CD14-positive monocyte (primary cell): Measurements from ENCODE around the gene WWC2. TPM values are rescaled to one million over a fixed set of nuclear protein-coding genes. Genes with fewer than 3 reads are reported as not detected.

Experiments used
- DNase-seq, 3 donors: peaks; one replicate each; pipeline ENCODE4 v3.0.0-alpha.2; 2011 to 2022
- H2AFZ ChIP-seq: 2 replicates; pipeline ENCODE4 v1.6.0; 2012; ENCODE audit warnings: mild to moderate bottlenecking, low read depth, low read length, inconsistent platforms; ENCODE audit not compliant: insufficient read depth, poor library complexity, severe bottlenecking
- H3K27ac ChIP-seq, 2 donors: 1 replicate in 1 of 2; 2 replicates in 1 of 2; pipeline ENCODE4 v1.5.1; 2012 to 2013; ENCODE audit warnings: low read length in 2 of 2, control low read depth in 1 of 2, inconsistent platforms in 1 of 2, low read depth in 1 of 2, mild to moderate bottlenecking in 1 of 2
- H3K27me3 ChIP-seq, 2 donors: one replicate each; pipeline versions ENCODE4 v1.6.0 to v1.6.1; 2011 to 2013; ENCODE audit warnings: low read length in 2 of 2; ENCODE audit not compliant: control insufficient read depth in 2 of 2, insufficient read depth in 2 of 2
- H3K36me3 ChIP-seq, 2 donors: replicated peaks in 1 of 2; 1 replicate in 1 of 2; 2 replicates in 1 of 2; pipeline versions ENCODE4 v1.5.1 to v1.6.1; 2012 to 2013; ENCODE audit warnings: low read length in 2 of 2, control low read depth in 1 of 2, inconsistent platforms in 1 of 2, mild to moderate bottlenecking in 1 of 2; ENCODE audit not compliant: insufficient read depth in 2 of 2, control insufficient read depth in 1 of 2
- H3K4me1 ChIP-seq, 2 donors: 1 replicate in 1 of 2; 2 replicates in 1 of 2; pipeline versions ENCODE4 v1.5.1 to v1.6.1; 2012 to 2013; ENCODE audit warnings: low read length in 2 of 2, control low read depth in 1 of 2, inconsistent platforms in 1 of 2, mild to moderate bottlenecking in 1 of 2, moderate library complexity in 1 of 2; ENCODE audit not compliant: insufficient read depth in 2 of 2, control insufficient read depth in 1 of 2
- H3K4me2 ChIP-seq: replicated peaks from 2 replicates; pipeline ENCODE3; 2012; ENCODE audit warnings: low read length, moderate library complexity, mild to moderate bottlenecking; ENCODE audit not compliant: poor library complexity, severe bottlenecking; ENCODE audit errors: extremely low read depth
- H3K4me3 ChIP-seq, 3 experiments: fragments of 200-600 bp in 1 of 3; sonication (generic) in 1 of 3; replicated peaks in 1 of 3; 1 replicate in 2 of 3; 2 replicates in 1 of 3; pipeline ENCODE4 v1.5.1; 2011 to 2013; ENCODE audit warnings: low read length in 3 of 3, mild to moderate bottlenecking in 3 of 3, control low read depth in 2 of 3, low read depth in 2 of 3, inconsistent platforms in 1 of 3, moderate library complexity in 1 of 3
- H3K79me2 ChIP-seq: 2 replicates; pipeline ENCODE4 v1.6.0; 2012; ENCODE audit warnings: mild to moderate bottlenecking, control low read depth, inconsistent platforms, low read length, moderate library complexity; ENCODE audit not compliant: insufficient read depth
- H3K9ac ChIP-seq: 2 replicates; pipeline ENCODE4 v1.6.0; 2017; ENCODE audit warnings: low read length, mild to moderate bottlenecking; ENCODE audit not compliant: insufficient read depth, poor library complexity, severe bottlenecking
- H3K9me3 ChIP-seq, 2 donors: replicated peaks in 1 of 2; 1 replicate in 1 of 2; 2 replicates in 1 of 2; pipeline versions ENCODE4 v1.5.1 to v1.6.1; 2012 to 2013; ENCODE audit warnings: low read length in 2 of 2, control low read depth in 1 of 2; ENCODE audit not compliant: control insufficient read depth in 1 of 2, insufficient read depth in 1 of 2
- H4K20me1 ChIP-seq: 2 replicates; pipeline ENCODE4 v1.6.0; 2012; ENCODE audit warnings: mild to moderate bottlenecking, low read length, control low read depth, moderate library complexity; ENCODE audit not compliant: insufficient read depth
- H3K27ac Mint-ChIP-seq, 7 donors: one replicate each; pipeline ENCODE4 v1.8.0; 2020; ENCODE audit warnings: mild to moderate bottlenecking in 7 of 7, mixed read lengths in 7 of 7, moderate library complexity in 6 of 7, inconsistent platforms in 2 of 7
- H3K27me3 Mint-ChIP-seq, 3 donors: one replicate each; pipeline ENCODE4 v1.8.0; 2021 to 2022; ENCODE audit warnings: low read depth in 3 of 3, mild to moderate bottlenecking in 3 of 3, mixed read lengths in 3 of 3, moderate library complexity in 3 of 3, inconsistent platforms in 1 of 3
- H3K36me3 Mint-ChIP-seq, 2 donors: one replicate each; pipeline ENCODE4 v1.8.0; 2020; ENCODE audit warnings: mixed read lengths in 2 of 2, inconsistent platforms in 1 of 2, mild to moderate bottlenecking in 1 of 2
- H3K4me1 Mint-ChIP-seq: one replicate; pipeline ENCODE4 v1.8.0; 2020; ENCODE audit warnings: mild to moderate bottlenecking, mixed read lengths
- H3K4me3 Mint-ChIP-seq, 2 donors: one replicate each; pipeline ENCODE4 v1.8.0; 2020; ENCODE audit warnings: mild to moderate bottlenecking in 2 of 2, mixed read lengths in 2 of 2, moderate library complexity in 1 of 2
- H3K9me3 Mint-ChIP-seq, 7 donors: one replicate each; pipeline ENCODE4 v1.8.0; 2020 to 2022; ENCODE audit warnings: mixed read lengths in 7 of 7, mild to moderate bottlenecking in 6 of 7, moderate library complexity in 6 of 7, inconsistent platforms in 2 of 7
- WGBS: methylation state at CpG from one replicate; pipeline ENCODE4 v1.1.5; 2013; ENCODE audit warnings: missing lambda C conversion rate; ENCODE audit not compliant: insufficient coverage; 5-methylcytosine and 5-hydroxymethylcytosine counted together
- intact Hi-C, 2 donors: fragments of 100-400 bp; cut with micrococcal nuclease; formaldehyde crosslinking; loops; one replicate each; pipeline versions ENCODE4 v1.15.0 to v1.15.1; 2023
- polyA plus RNA-seq, 3 donors: library from polyadenylated mRNA; depleted of rRNA in 1 of 3; unstranded in 2 of 3; stranded (reverse) in 1 of 3; fragments of 300-500 nt in 2 of 3; fragments of >200 nt in 1 of 3; fragmentation: Illumina TruSeq in 2 of 3; gene quantifications; 1 replicate in 2 of 3; 2 replicates in 1 of 3; pipeline ENCODE4 v1.2.3, GENCODE V29; 2012 to 2021
- TF ChIP-seq, protein P1 (sequence below): fragments of 200-600 bp; IDR thresholded peaks from one replicate; pipeline ENCODE4 v1.8.0; 2022; ENCODE audit warnings: antibody characterized with exemption, mild to moderate bottlenecking

Gene WWC2
- polyA plus RNA-seq, 3 donors = 1.9 to 3.8 (median 2.9) TPM

DNA sequence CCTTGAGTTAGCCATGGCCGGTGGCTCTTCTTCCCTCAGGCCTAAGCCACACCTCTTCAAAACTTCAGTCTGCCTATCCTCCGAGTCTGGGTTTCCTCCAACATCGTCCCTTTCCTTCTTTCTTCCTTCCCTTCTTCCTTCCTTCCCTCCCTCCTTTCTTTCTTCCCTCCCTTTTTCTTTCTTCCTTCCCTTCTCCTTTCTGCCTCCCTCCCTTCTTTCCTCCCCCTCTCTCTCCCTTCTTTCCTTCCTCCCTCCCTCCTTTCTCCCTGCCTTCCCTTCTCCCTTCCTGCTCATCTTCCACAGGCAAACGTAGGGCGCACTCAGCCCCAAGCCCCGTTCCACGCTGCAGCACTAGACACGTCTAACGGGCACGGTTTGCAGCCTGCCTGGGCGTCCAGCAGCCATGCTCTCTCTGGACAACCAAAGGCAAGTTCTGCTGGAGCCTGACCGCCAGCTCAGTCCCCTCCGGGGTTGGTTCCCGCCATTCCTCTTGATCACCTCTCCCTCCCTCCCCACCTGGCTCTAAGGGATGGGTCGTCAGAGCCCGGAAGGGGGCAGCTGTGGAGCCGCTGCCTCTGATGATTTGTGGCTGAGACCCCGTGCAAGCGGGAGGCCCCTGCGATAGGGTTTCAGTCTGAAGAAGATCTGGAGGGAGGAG is 257.2 kb downstream of the WWC2 start:
- no peaks in the 10 kb centered on the region for H3K36me3 Mint-ChIP-seq
- no peak overlapping the region for H3K27ac ChIP-seq
- no peak for DNase-seq
- no peak overlapping the region for H3K9ac ChIP-seq
- peaks cover 0 to 5% (median 0%) of the 10 kb centered on the region in 7 donors for H3K9me3 Mint-ChIP-seq
- H3K4me1 Mint-ChIP-seq = peaks cover 3% of the 10 kb centered on the region
- 90% methylated on average over 17 of the region's 20 CpGs for WGBS
- H3K9me3 ChIP-seq = no peaks in the 10 kb centered on the region
- peak overlapping the region in 2 of 7 donors; percentile 14 to 26 for H3K27ac Mint-ChIP-seq
- no peaks in the 10 kb centered on the region for H3K4me1 ChIP-seq
- no peak overlapping the region for H3K4me3 Mint-ChIP-seq
- H4K20me1 ChIP-seq = no peaks in the 10 kb centered on the region
- no peak overlapping the region for H3K4me2 ChIP-seq
- no peaks in the 10 kb centered on the region for H3K27me3 ChIP-seq
- H3K27me3 Mint-ChIP-seq = peaks cover 0 to 4% (median 2%) of the 10 kb centered on the region in 3 donors
- no peak overlapping the region for H2AFZ ChIP-seq
- H3K79me2 ChIP-seq = no peaks in the 10 kb centered on the region
- no peak overlapping the region for H3K4me3 ChIP-seq
- TF ChIP-seq, protein P1, sequence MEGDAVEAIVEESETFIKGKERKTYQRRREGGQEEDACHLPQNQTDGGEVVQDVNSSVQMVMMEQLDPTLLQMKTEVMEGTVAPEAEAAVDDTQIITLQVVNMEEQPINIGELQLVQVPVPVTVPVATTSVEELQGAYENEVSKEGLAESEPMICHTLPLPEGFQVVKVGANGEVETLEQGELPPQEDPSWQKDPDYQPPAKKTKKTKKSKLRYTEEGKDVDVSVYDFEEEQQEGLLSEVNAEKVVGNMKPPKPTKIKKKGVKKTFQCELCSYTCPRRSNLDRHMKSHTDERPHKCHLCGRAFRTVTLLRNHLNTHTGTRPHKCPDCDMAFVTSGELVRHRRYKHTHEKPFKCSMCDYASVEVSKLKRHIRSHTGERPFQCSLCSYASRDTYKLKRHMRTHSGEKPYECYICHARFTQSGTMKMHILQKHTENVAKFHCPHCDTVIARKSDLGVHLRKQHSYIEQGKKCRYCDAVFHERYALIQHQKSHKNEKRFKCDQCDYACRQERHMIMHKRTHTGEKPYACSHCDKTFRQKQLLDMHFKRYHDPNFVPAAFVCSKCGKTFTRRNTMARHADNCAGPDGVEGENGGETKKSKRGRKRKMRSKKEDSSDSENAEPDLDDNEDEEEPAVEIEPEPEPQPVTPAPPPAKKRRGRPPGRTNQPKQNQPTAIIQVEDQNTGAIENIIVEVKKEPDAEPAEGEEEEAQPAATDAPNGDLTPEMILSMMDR = no peak
- intact Hi-C loops = no loop called here
- H3K36me3 ChIP-seq = no peaks in the 10 kb centered on the region

DNA sequence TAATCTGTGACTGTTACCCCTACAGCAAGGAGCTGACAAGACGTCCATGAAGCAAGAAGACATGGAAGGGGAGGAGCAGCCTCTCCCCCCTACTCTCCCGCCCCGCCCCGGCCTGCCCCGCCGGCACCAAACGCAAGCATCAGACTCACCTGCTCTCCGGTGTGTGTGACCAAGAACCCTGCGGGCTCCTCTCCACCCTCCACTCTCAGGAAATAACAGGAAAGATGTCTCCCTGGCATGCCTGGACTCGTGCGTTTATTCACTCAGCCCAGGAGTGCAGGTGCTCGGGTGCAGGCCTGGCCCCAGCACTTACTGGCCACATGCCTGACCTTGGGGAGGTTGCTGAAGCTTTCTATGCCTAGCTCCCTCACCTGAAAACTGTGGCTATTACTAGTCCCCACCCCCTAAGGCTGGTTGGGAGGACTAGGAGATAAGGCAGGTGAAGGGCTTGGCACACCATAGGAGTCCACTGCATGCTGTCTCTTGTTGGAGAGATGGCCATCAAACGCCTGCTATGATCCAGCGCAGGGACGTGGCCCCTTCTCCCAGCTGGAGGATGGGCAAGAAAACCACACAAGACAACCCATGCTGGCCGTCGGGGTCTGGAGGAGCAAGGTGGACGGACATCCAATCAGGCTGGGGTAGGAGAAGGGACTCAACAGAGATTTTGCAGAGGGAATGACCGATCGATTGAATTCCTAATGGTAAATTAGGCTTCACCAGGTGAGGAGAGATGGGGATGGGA is 258.0 kb downstream of the WWC2 start:
- intact Hi-C loops = no loop called here
- DNase-seq = no peak
- Mint-ChIP-seq H3K9me3 (peaks cover 0 to 3% (median 0%) of the 10 kb centered on the region in 7 donors), H3K36me3 (no peaks in the 10 kb centered on the region), H3K27me3 (peaks cover 0 to 4% (median 2%) of the 10 kb centered on the region in 3 donors), H3K27ac (no peak overlapping the region), H3K4me3 (no peak overlapping the region), H3K4me1 (peaks cover 3% of the 10 kb centered on the region)
- no peaks in the 10 kb centered on the region for H3K27me3 ChIP-seq
- no peak overlapping the region for H3K27ac ChIP-seq
- H3K36me3 ChIP-seq = no peaks in the 10 kb centered on the region
- no peaks in the 10 kb centered on the region for H4K20me1 ChIP-seq
- no peak overlapping the region for H3K4me3 ChIP-seq
- TF ChIP-seq, protein P1 = no peak
- no peaks in the 10 kb centered on the region for H3K79me2 ChIP-seq
- H3K4me2 ChIP-seq = no peak overlapping the region
- H3K4me1 ChIP-seq = no peaks in the 10 kb centered on the region
- WGBS = 99% methylated on average over 10 of the region's 20 CpGs
- H3K9ac ChIP-seq = no peak overlapping the region
- H2AFZ ChIP-seq = no peak overlapping the region
- H3K9me3 ChIP-seq = no peaks in the 10 kb centered on the region
